ENCODE measurements around the gene GRIP1.

GRCh38 chr12:66352197-66352596 lies 326.7 kb downstream of the GRIP1 start:
- TF ChIP-seq MAFK (IDR thresholded peaks at IDR 0.05; ENCODE audit: low read depth, low read length) (no peak), CTCF (conservative IDR thresholded peaks at IDR 0.05; ENCODE audit: low read depth, low read length) (peak; percentile 41), POLR2A (IDR thresholded peaks at IDR 0.05; ENCODE audit: low read depth, low read length) (no peak), RFX5 (IDR thresholded peaks at IDR 0.05; ENCODE audit: low read depth, low read length) (no peak)
